ENCODE data around the gene RAP2A.

Gene RAP2A

DNA sequence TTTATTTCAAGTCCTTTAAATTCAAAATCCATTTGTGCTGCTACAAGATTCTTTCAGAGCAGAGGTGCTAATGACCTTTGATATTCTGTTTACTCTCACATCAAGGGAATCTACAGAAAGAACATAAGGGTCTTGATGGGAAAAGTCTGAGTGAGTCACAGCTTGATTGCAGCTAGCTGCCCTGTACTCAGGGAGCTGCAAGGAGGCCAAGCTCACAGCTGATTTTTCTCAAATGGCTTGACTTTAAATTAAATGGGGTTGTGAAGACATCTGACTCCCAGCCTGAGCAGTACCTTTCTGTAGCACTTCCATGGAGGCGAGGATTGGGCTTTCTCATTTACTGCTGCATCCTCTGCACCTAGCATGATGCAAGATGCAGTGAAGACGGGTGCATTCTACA, 62.5 kb downstream of the RAP2A start:
- DNase-seq: no peak

DNA sequence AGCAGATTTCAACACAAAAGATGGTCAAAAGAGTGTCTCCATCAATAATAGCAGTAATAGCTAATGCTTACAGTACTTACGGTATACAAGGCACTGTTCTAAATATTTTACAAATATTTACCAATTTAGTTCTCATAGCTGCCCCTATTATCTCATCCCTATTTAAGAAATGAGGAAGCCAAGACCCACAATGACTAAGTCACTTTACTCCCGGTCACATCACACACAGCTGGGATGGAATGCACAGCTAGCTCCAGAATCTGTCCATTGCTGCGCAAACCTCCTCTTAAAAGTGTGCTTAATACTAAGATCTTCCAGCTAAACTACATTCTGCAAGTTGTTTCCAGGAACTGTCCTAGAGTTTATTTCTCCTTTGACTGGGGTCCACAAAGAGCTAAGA, 63.4 kb downstream of the RAP2A start:
- DNase-seq: no peak

DNA sequence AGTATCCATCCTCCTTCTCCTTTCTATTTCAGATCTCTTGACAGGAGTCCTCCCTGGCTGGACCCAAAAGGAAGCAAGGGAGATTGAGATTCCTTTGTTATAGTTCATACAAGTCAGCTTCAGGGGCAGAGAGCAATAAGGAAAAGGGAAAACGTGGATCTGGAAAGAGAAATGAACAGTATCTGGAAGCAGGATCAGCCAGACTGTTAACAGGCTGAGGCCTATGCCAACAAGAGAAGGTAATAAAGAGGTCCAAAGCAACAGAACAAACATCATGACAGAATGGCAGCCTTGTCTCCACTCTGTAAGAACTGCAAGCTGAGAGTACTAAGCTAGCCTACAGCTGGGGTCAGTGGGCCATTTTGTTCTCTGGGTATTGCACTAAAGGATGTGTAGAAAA, 64.5 kb downstream of the RAP2A start:
- no peak for DNase-seq

DNA sequence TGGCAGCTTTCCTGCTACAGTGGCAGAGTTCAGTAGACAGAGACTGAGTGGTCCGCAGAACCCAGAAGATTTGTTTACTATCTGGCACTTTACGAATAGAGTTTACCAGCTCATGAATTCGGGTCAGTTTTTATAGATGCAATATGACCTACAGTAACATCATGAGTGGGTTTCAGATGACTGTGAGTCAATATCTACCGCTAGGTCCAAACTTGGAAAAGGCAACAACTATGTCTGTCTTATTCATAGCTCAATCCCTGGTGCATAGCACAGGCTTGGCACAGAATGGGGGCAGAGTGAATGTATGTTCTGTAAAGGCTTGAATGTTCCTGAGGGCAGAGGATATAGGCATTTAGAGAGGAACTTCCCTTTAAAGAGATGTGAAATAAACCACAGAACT, 65.2 kb downstream of the RAP2A start:
- no peak for DNase-seq

DNA sequence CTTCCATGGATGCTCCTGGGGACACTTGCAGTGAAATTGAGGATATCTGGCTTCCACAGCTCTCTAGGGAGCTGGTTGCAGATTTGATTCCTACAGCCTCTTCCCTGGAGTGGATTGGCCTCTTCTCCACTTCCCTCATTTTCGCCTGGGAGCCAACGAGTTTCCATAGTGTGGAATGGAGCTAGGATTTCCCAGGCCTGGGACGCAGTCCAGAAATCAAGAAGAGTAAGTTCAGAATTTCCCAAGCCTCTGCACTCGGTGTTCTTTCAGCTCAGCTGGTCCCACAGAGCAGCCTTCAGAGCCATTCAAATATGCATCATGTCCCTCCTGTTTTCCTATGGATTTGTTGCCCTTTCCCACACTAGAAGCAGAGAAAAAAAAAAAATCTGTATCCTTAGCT, 68.2 kb downstream of the RAP2A start:
- DNase-seq: no peak

DNA sequence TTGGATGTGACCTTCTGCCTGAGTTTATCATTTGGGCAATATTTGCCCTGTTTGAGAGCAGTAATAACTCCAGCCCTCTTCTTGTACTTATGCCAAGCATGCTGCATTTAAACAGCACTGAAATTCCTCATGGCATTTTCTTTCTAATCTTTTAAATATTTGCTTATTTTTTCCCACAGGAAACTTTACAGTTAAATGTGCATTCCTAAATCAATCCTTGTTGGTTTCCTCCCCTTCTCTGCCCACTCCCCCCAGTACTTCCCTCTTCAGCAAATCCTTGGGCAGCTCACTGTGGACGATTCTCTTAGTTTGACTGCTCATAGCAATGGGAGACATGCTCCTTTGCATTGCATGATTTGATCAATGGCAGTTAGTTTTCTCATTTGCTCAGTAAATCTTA, 68.7 kb downstream of the RAP2A start:
- no peak for DNase-seq

DNA sequence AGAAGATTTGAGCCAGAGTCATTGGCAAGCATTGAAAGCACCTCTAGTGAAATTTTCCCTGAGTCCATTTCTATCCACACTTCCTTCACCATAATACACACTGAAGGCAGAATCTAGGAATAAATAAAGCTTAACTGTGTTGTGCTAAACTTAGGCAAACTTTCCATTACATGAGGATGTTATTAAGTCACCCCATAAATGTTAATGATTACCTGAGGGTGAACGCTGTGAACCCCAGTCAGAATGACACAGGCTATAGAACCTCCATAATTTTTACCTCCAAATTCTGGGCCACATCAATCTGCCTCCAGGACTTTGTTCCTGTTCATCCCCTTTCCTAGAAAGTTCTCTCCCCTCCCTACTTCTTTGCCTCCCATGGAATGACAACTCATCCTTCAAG, 71.0 kb downstream of the RAP2A start:
- DNase-seq: no peak

DNA sequence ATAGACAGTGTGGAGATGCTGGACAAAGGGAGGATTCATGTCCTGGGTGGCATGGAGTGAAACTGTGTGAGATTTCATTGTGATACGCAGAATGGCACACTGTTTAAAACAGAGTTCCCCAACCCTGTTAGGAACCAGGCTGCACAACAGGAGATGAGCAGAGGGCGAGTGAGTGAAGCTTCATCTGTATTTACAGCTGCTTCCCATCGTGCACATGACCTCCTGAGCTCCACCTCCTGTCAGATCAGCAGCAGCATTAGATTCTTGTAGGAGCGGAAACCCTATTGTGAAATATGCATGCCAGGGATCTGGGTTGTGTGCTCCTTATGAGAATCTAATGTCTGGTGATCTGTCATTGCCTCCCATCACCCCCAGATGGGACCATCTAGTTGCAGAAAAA, 72.5 kb downstream of the RAP2A start:
- no peak for DNase-seq

DNA sequence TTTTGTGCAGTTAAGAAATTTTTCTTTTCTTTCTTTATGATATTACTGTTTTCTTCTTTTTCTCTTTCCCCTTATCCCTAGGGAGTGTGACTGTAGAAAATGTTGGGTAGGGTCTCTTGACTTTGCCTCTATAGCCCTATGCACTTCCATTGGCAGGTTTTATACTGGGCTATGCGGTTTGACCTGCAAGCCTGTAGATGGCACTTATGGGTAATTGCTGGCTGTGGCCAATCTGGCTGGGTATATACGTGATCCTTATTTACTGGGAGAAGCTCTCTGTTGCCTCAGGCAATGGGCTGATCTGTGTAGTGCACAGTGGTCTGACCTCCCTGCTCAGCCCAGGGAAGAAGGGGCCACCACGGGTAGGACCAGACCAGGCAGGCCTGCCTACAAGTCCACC, 78.8 kb downstream of the RAP2A start:
- no peak for DNase-seq

DNA sequence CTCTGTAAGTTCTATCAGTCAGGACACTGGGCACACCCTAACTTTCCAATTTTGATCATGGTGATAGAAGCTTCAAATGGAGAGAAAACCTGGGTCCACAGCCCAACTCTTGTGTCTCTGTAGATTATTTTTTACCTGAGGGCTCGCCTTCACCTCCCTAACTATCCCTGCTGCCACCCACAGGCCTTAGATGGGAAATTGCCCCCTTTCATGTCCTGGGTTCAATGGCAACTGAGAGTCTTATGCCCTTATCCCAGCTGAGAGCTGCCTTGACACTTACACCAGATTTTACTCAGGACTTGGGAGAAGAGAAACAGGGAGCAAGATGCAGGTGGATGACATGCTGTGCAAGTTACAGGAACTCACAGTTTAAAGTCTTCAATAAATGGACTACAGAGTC, 81.7 kb downstream of the RAP2A start:
- no peak for DNase-seq

DNA sequence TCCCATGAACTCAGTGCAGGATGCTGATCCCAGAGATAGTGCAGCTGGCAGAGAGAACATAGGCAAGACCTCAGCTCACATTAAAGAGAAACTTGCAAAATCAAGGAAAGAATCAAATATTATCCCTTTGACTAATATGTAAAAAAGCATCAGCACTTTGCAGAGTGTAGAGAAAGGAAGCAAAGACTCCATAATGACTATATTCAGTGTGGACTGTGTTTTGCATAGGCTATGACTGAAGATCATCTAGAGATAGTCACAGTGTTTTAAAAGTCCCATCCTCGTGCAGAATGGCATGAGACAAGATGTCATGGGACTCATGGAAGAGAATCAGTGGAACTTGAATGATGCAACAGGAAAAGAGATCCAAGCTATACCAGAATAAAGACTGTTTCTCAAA, 84.0 kb downstream of the RAP2A start:
- no peak for DNase-seq
